Measurements from ENCODE around the gene TRIM42. TPM values are rescaled to one million over a fixed set of nuclear protein-coding genes. Genes with fewer than 3 reads are reported as not detected.
A peak's percentile ranks its signal among the peaks of the same experiment; 100 is the strongest.

The TRIM42 gene
- total and polyA plus RNA-seq, 2 of the 8 experiments (the other 6 are each of a cell fraction or from before 2014, with no cell fraction given): not detected

DNA sequence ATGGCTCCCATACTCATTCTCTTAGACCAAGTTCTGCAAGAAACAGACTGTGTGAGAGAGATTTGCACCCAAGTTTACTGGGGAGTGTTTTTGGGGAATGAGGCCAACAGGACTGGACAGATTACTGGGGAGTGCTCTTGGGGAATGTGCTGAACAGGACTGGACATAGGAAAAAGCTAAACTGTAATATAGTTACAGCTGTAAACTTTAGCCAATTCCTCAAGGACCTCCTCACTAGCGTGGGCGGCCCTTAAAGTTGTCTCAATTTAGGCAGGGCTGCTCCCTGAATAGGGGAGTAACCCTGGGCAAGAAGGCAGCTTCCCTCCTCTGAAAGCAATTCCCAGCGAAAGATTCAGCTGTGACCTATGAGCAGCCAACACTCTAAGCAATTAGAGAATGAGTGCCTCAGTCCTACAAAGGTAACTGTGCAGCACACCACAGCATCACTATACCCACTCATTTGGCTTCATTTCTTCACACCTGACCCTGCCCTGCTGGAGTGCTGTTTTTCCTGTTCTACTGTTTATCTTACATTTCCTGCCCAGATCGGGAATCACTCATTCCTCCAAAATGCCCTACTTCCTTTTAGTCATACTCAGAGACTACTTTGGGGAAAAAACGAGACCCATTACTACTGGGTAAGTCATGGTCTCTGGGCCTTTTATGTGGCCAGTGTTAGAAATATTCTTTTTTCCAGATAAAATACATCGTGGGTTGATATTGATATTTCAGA lies 41.3 kb upstream of the TRIM42 start:
- no peak for DNase-seq (ENCODE audit: low read depth in 1 of 2, low spot score in 2 of 2)
- Histone ChIP-seq H3K9me3 (ENCODE audit: insufficient read depth in 2 of 2, low read depth in 1 of 2, low read length in 1 of 2) (no peaks in the 10 kb centered on the region), H2BK15ac (ENCODE audit: low read length) (no peak overlapping the region), H3K27ac (ENCODE audit: low read depth, low read length) (no peak overlapping the region), H3K18ac (ENCODE audit: extremely low read depth, low read length) (no peak overlapping the region), H2AK5ac (ENCODE audit: low read depth, low read length) (no peak overlapping the region), H2BK12ac (ENCODE audit: low read depth, low read length) (no peak overlapping the region; the same call in 1 of the 2 replicates), H3K36me3 (ENCODE audit: control insufficient read depth in 2 of 4, insufficient read depth in 4 of 4, low read length in 3 of 4) (no peaks in the 10 kb centered on the region), H3K4me3 (ENCODE audit: extremely low read depth in 1 of 4, insufficient read depth in 2 of 4, low read depth in 3 of 4, low read length in 4 of 4) (no peak overlapping the region), H3K27me3 (replicated peaks in 1 of 4; ENCODE audit: control insufficient read depth in 3 of 4, extremely low read depth in 1 of 4, insufficient read depth in 3 of 4, low read length in 3 of 4) (no peaks in the 10 kb centered on the region), H3K9ac (replicated peaks in 1 of 4; ENCODE audit: extremely low read depth in 1 of 4, low read depth in 3 of 4, low read length in 3 of 4) (no peak overlapping the region; a peak in 1 of 7 replicates), H3K4me1 (replicated peaks in 1 of 4; ENCODE audit: control insufficient read depth in 3 of 4, insufficient read depth in 4 of 4, low read length in 3 of 4) (peaks cover 0 to 3% (median 0%) of the 10 kb centered on the region in 4 experiments; a peak in 2 of 7 replicates), H2BK120ac (replicated peaks; ENCODE audit: low read depth, low read length) (no peak overlapping the region), H4K91ac (replicated peaks; ENCODE audit: insufficient read length, low read length) (no peak overlapping the region), H2BK20ac (ENCODE audit: low read length) (no peak overlapping the region), H4K20me1 (replicated peaks in 1 of 2; ENCODE audit: control insufficient read depth in 1 of 2, insufficient read depth in 2 of 2, low read length in 2 of 2) (no peaks in the 10 kb centered on the region), H3K23me2 (ENCODE audit: low read depth, low read length) (no peaks in the 10 kb centered on the region), H4K5ac (ENCODE audit: insufficient read length, low read depth, low read length) (no peak overlapping the region), H2BK5ac (ENCODE audit: low read depth, low read length) (no peak overlapping the region), H3K56ac (replicated peaks; ENCODE audit: insufficient read length, low read depth, low read length) (no peak overlapping the region), H3K4ac (replicated peaks; ENCODE audit: insufficient read length, low read depth, low read length) (no peak overlapping the region), H3K14ac (ENCODE audit: insufficient read length) (no peak overlapping the region), H3K79me1 (ENCODE audit: low read depth, low read length) (no peaks in the 10 kb centered on the region), H2AFZ (ENCODE audit: low read length) (peak overlapping the region; percentile 55), H3K4me2 (ENCODE audit: insufficient read depth in 1 of 2, low read depth in 2 of 2, low read length in 2 of 2) (no peak overlapping the region), H3K79me2 (ENCODE audit: control insufficient read depth in 1 of 2, insufficient read depth in 2 of 2, low read length in 2 of 2) (no peaks in the 10 kb centered on the region), H3K23ac (ENCODE audit: insufficient read length) (no peak overlapping the region), H4K8ac (ENCODE audit: extremely low read depth, insufficient read depth, low read length) (no peak overlapping the region)
- TF ChIP-seq CHD2 (IDR thresholded peaks at IDR 0.05; ENCODE audit: low read length): no peak
- no peak for TF ChIP-seq SIRT6 (IDR thresholded peaks at IDR 0.05; ENCODE audit: low read length)
- no peak for TF ChIP-seq EZH2 (IDR thresholded peaks at IDR 0.05; ENCODE audit: low read depth, low read length, severe bottlenecking)
- no peak for TF ChIP-seq MAFK (IDR thresholded peaks at IDR 0.05; ENCODE audit: low read depth, low read length)
- TF ChIP-seq CREB1 (IDR thresholded peaks at IDR 0.05): no peak
- TF ChIP-seq SIN3A (conservative IDR thresholded peaks at IDR 0.05 in 1 of 2, IDR thresholded peaks at IDR 0.05 in 1 of 2; ENCODE audit: low read depth in 1 of 2, low read length in 2 of 2): no peak
- FAIRE-seq: no peak
- ChIA-PET CTCF (ENCODE audit: partially characterized antibody) (interaction anchor here (1.3 kb wide), 1 partner anchor 92 kb away, joined by 3 read pairs; no protein-coding TSS in a partner anchor), POLR2A (ENCODE audit: partially characterized antibody) (no interaction called here)
- 78% methylated on average over 6 of the region's 6 CpGs; no CpG with 5 or more reads in 1 of the 2 experiments for WGBS, 2 experiments (ENCODE audit: extremely low coverage in 1 of 2, insufficient coverage in 1 of 2, insufficient read length in 1 of 2, insufficient replicate concordance in 2 of 2, low coverage in 1 of 2, low lambda C conversion rate in 2 of 2, missing lambda C conversion rate in 1 of 2)
